GM21390 (cell line): ENCODE data around the gene SH3BGRL2.
"Not testable (repeated sequence)": the region's sequence is repeated elsewhere in the genome, so short reads cannot be mapped to it uniquely, and the experiment has no call there.

ENCODE experiments used
- ATAC-seq: cut with Tn5 transposase; IDR thresholded peaks from one replicate; pipeline ENCODE4 v1.9.1; 2021; ENCODE audit not compliant: unreplicated experiment

Gene SH3BGRL2

DNA sequence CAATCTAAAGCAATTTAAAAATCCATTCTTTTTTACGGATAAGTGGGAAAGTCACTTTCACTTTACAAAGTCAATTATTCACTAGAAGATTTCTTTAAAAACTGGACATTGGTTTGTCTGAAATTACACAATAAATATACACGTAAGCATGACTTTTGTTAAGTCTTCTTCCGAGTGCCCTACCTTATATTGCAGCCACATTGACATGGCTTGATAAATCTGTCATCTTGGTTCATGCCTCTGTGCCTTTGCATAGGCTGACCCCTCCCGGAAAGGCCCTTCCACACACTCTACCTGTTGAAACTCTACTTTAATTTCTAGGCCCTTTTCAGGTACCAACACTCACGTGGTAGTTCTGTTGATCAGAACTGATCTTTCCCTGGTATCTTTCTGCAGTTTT is 104.1 kb downstream of the SH3BGRL2 start:
- ATAC-seq: no peak

DNA sequence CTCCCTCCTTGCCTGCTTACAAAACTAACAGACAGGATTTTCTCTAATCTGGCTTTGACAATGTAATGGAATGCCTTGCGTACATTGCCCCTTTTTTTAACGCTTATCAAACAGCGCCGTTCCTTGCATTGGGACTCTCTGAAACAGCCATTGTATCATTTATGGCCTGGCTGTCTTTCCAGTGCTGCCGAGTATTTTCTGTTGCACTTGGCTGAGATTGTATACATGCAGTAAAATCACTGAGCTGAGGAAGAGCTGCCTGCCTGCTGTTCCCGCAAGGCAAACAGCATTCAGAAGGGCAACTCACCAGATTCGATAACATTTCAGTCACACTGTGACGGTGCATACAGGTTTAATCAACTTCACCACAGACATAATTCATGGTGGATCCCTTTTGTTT is 106.0 kb downstream of the SH3BGRL2 start:
- ATAC-seq: no peak

DNA sequence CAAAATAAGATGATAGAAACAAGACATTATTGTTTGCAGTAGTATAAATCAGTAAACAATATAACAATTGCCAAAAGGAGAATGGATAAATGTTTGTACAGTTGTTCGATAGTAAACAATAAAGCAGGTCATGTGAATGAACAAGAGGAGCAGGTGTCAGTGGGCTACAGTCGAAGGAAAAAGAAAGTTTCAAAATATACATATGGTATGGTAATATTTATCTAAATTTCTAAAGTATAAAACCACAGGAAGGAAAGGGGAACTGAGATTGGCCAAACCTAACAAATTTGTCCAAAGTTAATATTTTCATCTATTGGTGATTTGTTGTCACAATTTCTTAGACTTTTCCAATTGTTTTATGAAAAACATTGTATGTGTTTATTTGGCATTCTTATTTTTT is 110.9 kb downstream of the SH3BGRL2 start:
- ATAC-seq: no peak

DNA sequence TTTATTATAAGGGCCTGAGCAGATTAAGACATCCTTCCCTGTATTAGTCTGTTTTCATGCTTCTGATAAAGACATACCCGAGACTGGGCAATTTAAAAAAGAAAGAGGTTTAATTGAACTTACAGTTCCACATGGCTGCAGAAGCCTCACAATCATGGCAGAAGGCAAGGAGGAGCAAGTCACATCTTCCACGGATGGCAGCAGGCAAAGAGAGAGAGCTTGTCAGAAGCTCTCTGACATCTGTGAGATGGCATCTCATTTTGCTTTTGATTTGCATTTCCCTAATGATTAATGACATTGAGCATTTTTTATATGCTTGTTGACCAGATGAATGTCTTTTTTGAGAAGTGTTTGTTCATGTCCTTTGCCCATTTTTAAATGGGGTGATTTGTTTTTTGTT is 114.2 kb downstream of the SH3BGRL2 start:
- not testable (repeated sequence) for ATAC-seq

DNA sequence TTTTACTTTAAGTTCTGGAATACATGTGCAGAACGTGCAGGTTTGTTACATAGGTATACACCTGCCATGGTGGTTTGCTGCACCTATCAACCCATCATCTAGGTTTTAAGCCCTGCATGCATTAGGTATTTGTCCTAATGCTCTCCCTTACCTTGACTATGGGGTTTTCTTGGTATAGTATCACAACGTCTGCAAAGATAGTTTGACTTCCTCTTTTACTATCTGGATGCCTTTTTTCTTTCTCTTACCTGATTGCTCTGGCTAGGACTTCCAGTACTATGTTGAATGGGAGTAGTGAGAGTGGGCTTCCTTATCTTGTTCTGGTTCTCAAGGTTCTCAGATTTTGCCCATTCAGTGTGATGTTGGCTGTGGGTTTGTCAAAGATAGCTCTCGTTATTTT is 115.2 kb downstream of the SH3BGRL2 start:
- not testable (repeated sequence) for ATAC-seq

DNA sequence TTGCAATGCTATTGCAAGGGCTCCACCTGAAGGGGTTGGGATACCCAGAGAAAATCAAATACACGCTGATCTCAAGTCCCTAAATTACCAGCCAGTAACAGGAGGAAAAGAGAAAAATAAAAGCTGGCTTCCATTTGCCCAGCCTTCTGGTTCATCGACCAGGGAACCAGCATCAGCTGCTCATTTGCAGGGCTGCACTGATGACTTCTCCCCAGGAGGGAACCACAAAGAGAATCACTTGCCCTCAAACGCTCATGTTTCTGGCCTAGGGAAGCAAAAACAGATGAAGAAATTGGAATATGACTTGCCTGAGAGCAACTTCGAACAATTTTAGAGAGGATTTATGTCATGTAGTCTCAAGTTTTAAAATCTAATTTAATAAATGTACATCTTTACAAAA is 119.7 kb downstream of the SH3BGRL2 start:
- no peak for ATAC-seq
